ENCODE results near the gene ATP10B.

The ATP10B gene

GRCh38 chr5:160555581-160555970, 296.4 kb downstream of the ATP10B start:
- no peak for DNase-seq (ENCODE audit: low spot score)

- DNase-seq (ENCODE audit: low spot score): no peak
Observed at GRCh38 chr5:160550075-160550474, 301.9 kb downstream of the ATP10B start.

- no peak for DNase-seq (ENCODE audit: low spot score)
Observed at GRCh38 chr5:160548949-160549645, 302.9 kb downstream of the ATP10B start.

GRCh38 chr5:160547872-160548271, 304.1 kb downstream of the ATP10B start:
- DNase-seq (ENCODE audit: low spot score): no peak

GRCh38 chr5:160547061-160547460, 304.9 kb downstream of the ATP10B start:
- no peak for DNase-seq (ENCODE audit: low spot score)

GRCh38 chr5:160545832-160546231, 306.2 kb downstream of the ATP10B start:
- DNase-seq (ENCODE audit: low spot score): no peak

- no peak for DNase-seq (ENCODE audit: low spot score)
Observed at GRCh38 chr5:160543395-160543794, 308.6 kb downstream of the ATP10B start.

- no peak for DNase-seq (ENCODE audit: low spot score)
Observed at GRCh38 chr5:160542840-160543239, 309.2 kb downstream of the ATP10B start.

GRCh38 chr5:160542281-160542680, 309.7 kb downstream of the ATP10B start:
- no peak for DNase-seq (ENCODE audit: low spot score)

- DNase-seq (ENCODE audit: low spot score): no peak
Observed at GRCh38 chr5:160539431-160539830, 312.6 kb downstream of the ATP10B start.

- no peak for DNase-seq (ENCODE audit: low spot score)
Observed at GRCh38 chr5:160537940-160538339, 314.1 kb downstream of the ATP10B start.

GRCh38 chr5:160537116-160537515, 314.9 kb downstream of the ATP10B start:
- DNase-seq (ENCODE audit: low spot score): no peak

GRCh38 chr5:160534914-160535313, 317.1 kb downstream of the ATP10B start:
- DNase-seq (ENCODE audit: low spot score): no peak

- DNase-seq (ENCODE audit: low spot score): no peak
Observed at GRCh38 chr5:160534125-160534524, 317.9 kb downstream of the ATP10B start.

- no peak for DNase-seq (ENCODE audit: low spot score)
Observed at GRCh38 chr5:160525471-160526261, 326.3 kb downstream of the ATP10B start.

- no peak for DNase-seq (ENCODE audit: low spot score)
Observed at GRCh38 chr5:160524827-160525226, 327.2 kb downstream of the ATP10B start.

GRCh38 chr5:160523502-160524163, 328.4 kb downstream of the ATP10B start:
- no peak for DNase-seq (ENCODE audit: low spot score)

- no peak for DNase-seq (ENCODE audit: low spot score)
Observed at GRCh38 chr5:160521392-160521663, 330.7 kb downstream of the ATP10B start.

- no peak for DNase-seq (ENCODE audit: low spot score)
Observed at GRCh38 chr5:160520609-160521391, 331.2 kb downstream of the ATP10B start.

- DNase-seq (ENCODE audit: low spot score): no peak
Observed at GRCh38 chr5:160516696-160517530, 335.1 kb downstream of the ATP10B start.

GRCh38 chr5:160514866-160515265, 337.1 kb downstream of the ATP10B start:
- no peak for DNase-seq (ENCODE audit: low spot score)

- DNase-seq (ENCODE audit: low spot score): no peak
Observed at GRCh38 chr5:160514191-160514590, 337.8 kb downstream of the ATP10B start.

All from AG08396 (cell line).